PC-9 (cell line): ENCODE results near the gene SMCO2. TPM values are rescaled to one million over a fixed set of nuclear protein-coding genes. Genes with fewer than 3 reads are reported as not detected.

Source experiments
- BruUV-seq: library from RNA; stranded (reverse); fragments of 400-500 nt; replicated peaks from 2 replicates; lab custom pipeline; 2021; lab: Mats Ljungman, UMichigan
- CTCF ChIA-PET: fragments of 300-600 bp; sonication (Branson Sonifier 250); formaldehyde crosslinking; loops from one replicate; lab custom pipeline; 2022; ENCODE audit warnings: antibody characterized with exemption; lab: Charles Lee
- POLR2A ChIA-PET: fragments of 300-600 bp; sonication (Branson Sonifier 250); formaldehyde crosslinking; loops from one replicate; lab custom pipeline; 2022; ENCODE audit warnings: antibody characterized with exemption; ENCODE audit not compliant: unreplicated experiment; lab: Charles Lee
- DNase-seq, 2 experiments: peaks; one replicate each; pipeline versions ENCODE4 v3.0.0 to v3.0.0-alpha.2; 2015 to 2022; ENCODE audit warnings: mixed read lengths in 1 of 2
- H2AFZ ChIP-seq: fragments of 200-600 bp; sonication (generic); 2 replicates; pipeline ENCODE4 v1.8.1; 2017; ENCODE audit warnings: antibody characterized with exemption
- H3F3A ChIP-seq: fragments of 200-600 bp; sonication (generic); 2 replicates; pipeline ENCODE4 v1.8.1; 2017; ENCODE audit warnings: antibody characterized with exemption, mild to moderate bottlenecking, low read depth; ENCODE audit not compliant: insufficient read depth
- H3K27ac ChIP-seq: fragments of 200-600 bp; sonication (generic); 2 replicates; pipeline ENCODE4 v1.6.1; 2016; ENCODE audit warnings: mixed run types
- H3K27me3 ChIP-seq: fragments of 200-600 bp; sonication (generic); 2 replicates; pipeline ENCODE4 v1.6.1; 2016; ENCODE audit warnings: low read depth, mixed run types; ENCODE audit not compliant: insufficient read depth
- H3K36me3 ChIP-seq: fragments of 200-600 bp; sonication (generic); 2 replicates; pipeline ENCODE4 v1.6.1; 2016; ENCODE audit warnings: low read depth, mixed run types
- H3K4me1 ChIP-seq: fragments of 200-600 bp; sonication (generic); replicated peaks from 2 replicates; pipeline ENCODE4 v1.6.1; 2016; ENCODE audit warnings: mixed run types; ENCODE audit not compliant: insufficient read depth
- H3K4me2 ChIP-seq: fragments of 200-600 bp; sonication (generic); 2 replicates; pipeline ENCODE4 v1.6.1; 2017; ENCODE audit warnings: mixed run types
- H3K4me3 ChIP-seq: fragments of 200-600 bp; sonication (generic); 2 replicates; pipeline ENCODE4 v1.6.1; 2016; ENCODE audit warnings: mixed run types
- H3K79me2 ChIP-seq: fragments of 200-600 bp; sonication (generic); 2 replicates; pipeline ENCODE4 v1.6.1; 2017; ENCODE audit warnings: low read depth, mixed run types
- H3K9me2 ChIP-seq: fragments of 200-600 bp; sonication (generic); 2 replicates; pipeline ENCODE4 v1.8.1; 2017; ENCODE audit warnings: mild to moderate bottlenecking; ENCODE audit not compliant: insufficient read depth
- H3K9me3 ChIP-seq: fragments of 200-600 bp; sonication (generic); 2 replicates; pipeline ENCODE4 v1.8.1; 2016; ENCODE audit warnings: low read depth; ENCODE audit not compliant: insufficient read depth
- H4K20me1 ChIP-seq: fragments of 200-600 bp; sonication (generic); 2 replicates; pipeline ENCODE4 v1.8.1; 2017; ENCODE audit not compliant: insufficient read depth
- CTCF ChIP-seq: fragments of 200-600 bp; sonication (generic); conservative IDR thresholded peaks from 2 replicates; pipeline ENCODE4 v1.6.1; 2017; ENCODE audit warnings: mixed run types, antibody characterized with exemption, mild to moderate bottlenecking, moderate library complexity
- EZH2 ChIP-seq: fragments of 200-600 bp; sonication (generic); IDR thresholded peaks from 2 replicates; pipeline ENCODE4 v1.8.0; 2017; ENCODE audit warnings: antibody characterized with exemption, low read depth
- intact Hi-C: fragments of 100-400 bp; cut with micrococcal nuclease; formaldehyde crosslinking; loops from one replicate; pipeline ENCODE4 v1.10.0; 2022; ENCODE audit not compliant: unreplicated experiment
- total RNA-seq: library from RNA; stranded (reverse); gene quantifications from 2 replicates; pipeline ENCODE4 v1.2.3, GENCODE V29; 2021

SMCO2 gene
- total RNA-seq, 1 experiment from 2014 or later = 3.7 TPM

- Histone ChIP-seq H3K9me3 (no peaks in the 10 kb centered on the region), H3K9me2 (no peaks in the 10 kb centered on the region), H2AFZ (no peak overlapping the region), H3F3A (peaks cover 24% of the 10 kb centered on the region), H3K4me2 (peak overlapping the region; percentile 83), H3K36me3 (no peaks in the 10 kb centered on the region), H3K79me2 (peaks cover 33% of the 10 kb centered on the region), H4K20me1 (no peaks in the 10 kb centered on the region), H3K27ac (peak overlapping the region; percentile 98), H3K4me3 (peak overlapping the region; percentile 52; the same call in 1 of the 2 replicates), H3K27me3 (no peaks in the 10 kb centered on the region), H3K4me1 (peaks cover 38% of the 10 kb centered on the region)
- no peak for TF ChIP-seq EZH2
- intact Hi-C loops = no loop called here
- no peak for DNase-seq
- no TSS peak for BruUV-seq
- ChIA-PET CTCF (no interaction called here), POLR2A (interaction anchor here (0.7 kb wide), 1 partner anchor 66 kb away, joined by 19 read pairs; no protein-coding TSS in a partner anchor)
These were observed 104.1 kb downstream of the SMCO2 start for GRCh38 chr12:27550653-27550975.

- POLR2A ChIA-PET = interaction anchor here (0.7 kb wide), 1 partner anchor 66 kb away, joined by 19 read pairs; no protein-coding TSS in a partner anchor
- no peak for TF ChIP-seq EZH2
- no peak for TF ChIP-seq CTCF
- Histone ChIP-seq H3K4me1 (peaks cover 38% of the 10 kb centered on the region), H3K9me2 (no peaks in the 10 kb centered on the region), H3K4me2 (no peak overlapping the region), H3K27me3 (no peaks in the 10 kb centered on the region), H3K79me2 (peaks cover 37% of the 10 kb centered on the region), H2AFZ (no peak overlapping the region), H3K9me3 (no peaks in the 10 kb centered on the region), H4K20me1 (no peaks in the 10 kb centered on the region), H3K4me3 (no peak overlapping the region), H3K36me3 (no peaks in the 10 kb centered on the region), H3K27ac (no peak overlapping the region; the same call in 1 of the 2 replicates), H3F3A (peaks cover 24% of the 10 kb centered on the region)
- BruUV-seq = no TSS peak
- intact Hi-C loops = no loop called here
- CTCF ChIA-PET = interaction anchor here (0.7 kb wide), 1 partner anchor 27 kb away, joined by 6 read pairs; the partner anchor contains the start of gene PPFIBP1
- DNase-seq = no peak
These were observed 104.8 kb downstream of the SMCO2 start for GRCh38 chr12:27551172-27551840.

Other genes with a start within 250 kb of the SMCO2 start
- 34.7 and 40.0 TPM in 2 replicates for gene STK38L, start 202.4 kb upstream of the SMCO2 start, total RNA-seq
- 56.7 and 87.9 TPM in 2 replicates for gene BMAL2, start 113.9 kb upstream of the SMCO2 start, total RNA-seq
- 77.0 and 85.0 TPM in 2 replicates for gene PPFIBP1, start 77.5 kb downstream of the SMCO2 start, total RNA-seq
- gene REP15, start 249.7 kb downstream of the SMCO2 start, total RNA-seq = 0.63 and 1.4 TPM in 2 replicates